ENCODE measurements around the gene PSMA8. TPM values are rescaled to one million over a fixed set of nuclear protein-coding genes. Genes with fewer than 3 reads are reported as not detected.
"Not testable (repeated sequence)": the region's sequence is repeated elsewhere in the genome, so short reads cannot be mapped to it uniquely, and the experiment has no call there.

PSMA8 gene
- polyA plus RNA-seq, 2 of the 4 experiments (the other 2 are of a cell fraction), result not detected

DNA sequence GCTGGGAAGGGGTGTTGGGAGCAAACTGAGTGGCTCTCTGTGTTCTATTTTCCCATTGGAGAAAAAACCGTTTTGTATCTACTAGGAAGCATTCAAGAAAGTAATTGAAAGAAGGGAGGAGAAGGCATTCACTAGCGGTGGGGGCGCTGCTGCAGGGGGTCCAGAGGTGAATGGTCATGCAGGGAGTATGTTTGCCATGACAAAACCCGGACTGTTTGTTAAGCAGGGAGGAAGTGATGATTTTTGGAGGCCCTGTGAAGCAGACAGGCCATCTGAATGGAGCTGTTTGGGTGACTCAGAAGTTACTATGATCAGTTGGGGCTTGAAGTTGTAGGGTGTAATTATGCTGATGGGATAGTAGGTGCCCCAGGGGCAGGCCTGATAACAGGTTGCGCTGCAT lies 99.5 kb downstream of the PSMA8 start:
- ChIA-PET POLR2A (no interaction called here), CTCF (no interaction called here)
- H3K4me3 ChIP-seq, result no peak overlapping the region
- no peak overlapping the region for H3K27ac ChIP-seq
- peaks cover 7% of the 10 kb centered on the region; the same call in 2 of the 3 replicates for H3K4me1 ChIP-seq
- TF ChIP-seq ZFP36 (IDR thresholded peaks at IDR 0.05; ENCODE audit: borderline replicate concordance, partially characterized antibody), result no peak
- TF ChIP-seq CHD2 (IDR thresholded peaks at IDR 0.05; ENCODE audit: low read length, partially characterized antibody), result no peak
- no peak for TF ChIP-seq RFX5 (IDR thresholded peaks at IDR 0.05)
- no peak for TF ChIP-seq RAD21 (conservative IDR thresholded peaks at IDR 0.05 in 1 of 2, IDR thresholded peaks at IDR 0.05 in 1 of 2)
- no peak for TF ChIP-seq MAZ (IDR thresholded peaks at IDR 0.05; ENCODE audit: borderline replicate concordance, low read depth, low read length)
- no peak for TF ChIP-seq NR3C1 (IDR thresholded peaks at IDR 0.05)
- TF ChIP-seq CEBPB (IDR thresholded peaks at IDR 0.05), result no peak
- no peak for TF ChIP-seq TP53 (CRISPR knock-in tag; IDR thresholded peaks at IDR 0.05)
- TF ChIP-seq POLR2AphosphoS2 (conservative IDR thresholded peaks at IDR 0.05; ENCODE audit: low read length), result no peak
- TF ChIP-seq RCOR1 (IDR thresholded peaks at IDR 0.05; ENCODE audit: low read depth, low read length), result no peak
- TF ChIP-seq EHF (CRISPR knock-in tag; IDR thresholded peaks at IDR 0.05), result no peak
- TF ChIP-seq, protein P1, sequence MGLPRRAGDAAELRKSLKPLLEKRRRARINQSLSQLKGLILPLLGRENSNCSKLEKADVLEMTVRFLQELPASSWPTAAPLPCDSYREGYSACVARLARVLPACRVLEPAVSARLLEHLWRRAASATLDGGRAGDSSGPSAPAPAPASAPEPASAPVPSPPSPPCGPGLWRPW (IDR thresholded peaks at IDR 0.05), result no peak
- TF ChIP-seq, protein P2, sequence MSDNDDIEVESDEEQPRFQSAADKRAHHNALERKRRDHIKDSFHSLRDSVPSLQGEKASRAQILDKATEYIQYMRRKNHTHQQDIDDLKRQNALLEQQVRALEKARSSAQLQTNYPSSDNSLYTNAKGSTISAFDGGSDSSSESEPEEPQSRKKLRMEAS (IDR thresholded peaks at IDR 0.05), result no peak
- TF ChIP-seq NFE2L2 (conservative IDR thresholded peaks at IDR 0.05; ENCODE audit: low read length), result no peak
- no peak for TF ChIP-seq HDAC2 (IDR thresholded peaks at IDR 0.05)
- no peak for TF ChIP-seq SMC3 (IDR thresholded peaks at IDR 0.05)
- TF ChIP-seq ESRRA (IDR thresholded peaks at IDR 0.05; ENCODE audit: borderline replicate concordance, low read length), result no peak
- no peak for TF ChIP-seq FOXS1 (CRISPR knock-in tag; IDR thresholded peaks at IDR 0.05)
- TF ChIP-seq, protein P3, sequence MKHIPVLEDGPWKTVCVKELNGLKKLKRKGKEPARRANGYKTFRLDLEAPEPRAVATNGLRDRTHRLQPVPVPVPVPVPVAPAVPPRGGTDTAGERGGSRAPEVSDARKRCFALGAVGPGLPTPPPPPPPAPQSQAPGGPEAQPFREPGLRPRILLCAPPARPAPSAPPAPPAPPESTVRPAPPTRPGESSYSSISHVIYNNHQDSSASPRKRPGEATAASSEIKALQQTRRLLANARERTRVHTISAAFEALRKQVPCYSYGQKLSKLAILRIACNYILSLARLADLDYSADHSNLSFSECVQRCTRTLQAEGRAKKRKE (CRISPR knock-in tag; IDR thresholded peaks at IDR 0.05; ENCODE audit: low read depth), result no peak
- no peak for DNase-seq (ENCODE audit: low read depth in 1 of 2, low spot score in 1 of 2)
- H3K9me3 ChIP-seq, result no peaks in the 10 kb centered on the region
- FAIRE-seq, result no peak
- ATAC-seq, result no peak
- no peak overlapping the region for H3K4me2 ChIP-seq
- WGBS (ENCODE audit: missing lambda C conversion rate), result 78% methylated on average over 5 of the region's 5 CpGs

DNA sequence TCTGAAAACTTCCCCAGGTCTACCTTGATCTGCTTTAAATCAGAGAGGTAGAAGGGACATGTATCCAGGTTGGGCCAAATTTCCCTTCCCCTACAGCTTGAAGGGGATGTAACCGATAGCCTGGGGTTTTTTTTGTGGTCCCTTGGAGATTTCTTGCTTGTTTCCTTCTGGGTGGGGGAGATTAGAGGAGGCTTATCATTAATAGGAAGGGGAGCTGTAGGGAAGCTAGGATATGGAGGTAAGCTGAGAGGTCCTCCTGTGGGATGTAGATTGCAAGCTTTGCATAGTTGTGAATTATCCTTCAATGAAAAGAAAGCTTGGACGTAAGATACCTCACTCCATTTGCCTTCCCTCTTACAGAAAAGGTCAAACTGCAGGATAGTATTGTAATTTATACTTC lies 103.7 kb downstream of the PSMA8 start:
- DNase-seq (ENCODE audit: low read depth in 1 of 2, low spot score in 1 of 2); H3K4me3 ChIP-seq; H3K4me2 ChIP-seq; H3K9me3 ChIP-seq; ATAC-seq; H3K27ac ChIP-seq; FAIRE-seq; CTCF ChIA-PET; H3K4me1 ChIP-seq: not testable (repeated sequence)
- WGBS (ENCODE audit: missing lambda C conversion rate), result 83% methylated on average over 2 of the region's 2 CpGs
- POLR2A ChIA-PET, result interaction anchor here (1.6 kb wide), 1 partner anchor 11 kb away, joined by 4 read pairs; the partner anchor contains the start of gene TAF4B

DNA sequence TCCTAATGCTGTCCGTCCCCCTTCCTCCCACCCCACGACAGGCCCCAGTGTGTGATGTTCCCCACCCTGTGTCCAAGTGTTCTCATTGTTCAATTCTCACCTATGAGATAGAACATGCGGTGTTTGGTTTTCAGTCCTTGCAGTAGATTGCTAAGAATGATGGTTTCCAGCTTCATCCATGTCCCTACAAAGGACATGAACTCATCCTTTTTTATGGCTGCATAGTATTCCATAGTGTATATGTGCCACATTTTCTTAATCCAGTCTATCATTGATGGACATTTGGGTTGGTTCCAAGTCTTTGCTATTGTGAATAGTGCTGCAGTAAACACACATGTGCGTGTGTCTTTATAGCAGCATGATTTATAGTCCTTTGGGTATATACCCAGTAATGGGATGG lies 105.0 kb downstream of the PSMA8 start:
- H3K4me3 ChIP-seq; H3K4me1 ChIP-seq; H3K27ac ChIP-seq; ATAC-seq; CTCF ChIA-PET; H3K9me3 ChIP-seq; H3K4me2 ChIP-seq; DNase-seq (ENCODE audit: low read depth in 1 of 2, low spot score in 1 of 2); FAIRE-seq: not testable (repeated sequence)
- POLR2A ChIA-PET, result interaction anchor here (1.6 kb wide), 1 partner anchor 13 kb away, joined by 4 read pairs; the partner anchor contains the start of gene TAF4B
- 89% methylated on average over 3 of the region's 4 CpGs for WGBS (ENCODE audit: missing lambda C conversion rate)

DNA sequence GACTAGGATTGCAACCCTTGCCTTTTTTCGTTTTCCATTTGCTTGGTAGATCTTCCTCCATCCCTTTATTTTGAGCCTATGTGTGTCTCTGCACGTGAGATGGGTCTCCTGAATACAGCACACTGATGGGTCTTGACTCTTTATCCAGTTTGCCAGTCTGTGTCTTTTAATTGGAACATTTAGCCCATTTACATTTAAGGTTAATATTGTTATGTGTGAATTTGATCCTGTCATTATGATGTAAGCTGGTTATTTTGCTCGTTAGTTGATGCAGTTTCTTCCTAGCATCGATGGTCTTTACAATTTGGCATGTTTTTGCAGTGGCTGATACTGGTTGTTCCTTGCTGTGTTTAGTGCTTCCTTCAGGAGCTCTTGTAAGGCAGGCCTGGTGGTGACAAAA lies 108.7 kb downstream of the PSMA8 start:
- H3K4me1 ChIP-seq; H3K4me3 ChIP-seq; ATAC-seq; DNase-seq (ENCODE audit: low read depth in 1 of 2, low spot score in 1 of 2); FAIRE-seq; H3K27ac ChIP-seq; CTCF ChIA-PET; H3K9me3 ChIP-seq; H3K4me2 ChIP-seq; POLR2A ChIA-PET: not testable (repeated sequence)
- 75% methylated on average over 4 of the region's 4 CpGs for WGBS (ENCODE audit: missing lambda C conversion rate)

Other genes with a start within 250 kb of the PSMA8 start
- 108 and 119 TPM in 2 replicates for gene SS18, start 43.3 kb upstream of the PSMA8 start, polyA plus RNA-seq (2011; rRNA removed)
- 57.4 to 63.1 TPM (median 59.0 TPM) in 3 replicates for gene SS18, start 43.3 kb upstream of the PSMA8 start, polyA plus RNA-seq (2017; fragmentation: RNase III; extraction: RNeasy Plus Mini Kit Qiagen cat#74134 plus additional on column Dnase treatment)
- 5.6 and 6.2 TPM in 2 replicates for gene TAF4B, start 92.6 kb downstream of the PSMA8 start, polyA plus RNA-seq (2011; rRNA removed)
- 2.5 to 3.5 TPM (median 2.9 TPM) in 3 replicates for gene TAF4B, start 92.6 kb downstream of the PSMA8 start, polyA plus RNA-seq (2017; fragmentation: RNase III; extraction: RNeasy Plus Mini Kit Qiagen cat#74134 plus additional on column Dnase treatment)

All from A549 (cell line).